ENCODE results near the gene NTN1.

DNA sequence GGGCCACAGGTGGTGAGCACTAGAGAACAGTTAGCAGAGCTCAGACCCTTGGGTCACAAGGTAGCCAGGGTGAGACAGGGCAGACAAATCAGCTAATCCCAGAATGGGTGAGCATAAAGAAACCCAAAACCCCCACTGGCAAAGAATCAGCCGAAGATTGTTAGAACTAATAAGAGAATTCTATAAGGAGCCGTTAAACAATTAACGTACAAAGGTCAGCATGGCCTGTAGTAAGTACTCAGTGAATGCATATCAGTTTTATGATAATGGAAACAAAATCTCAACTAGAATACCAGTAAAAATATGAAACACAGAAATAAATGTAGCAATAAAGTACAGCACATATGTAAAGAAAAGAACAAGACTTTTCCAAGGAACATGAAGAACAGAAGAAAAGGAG, 168.6 kb downstream of the NTN1 start:
- TF ChIP-seq POLR2A (IDR thresholded peaks at IDR 0.05) (no peak), CTCF (IDR thresholded peaks at IDR 0.05) (no peak)
